KOPT-K1 (cell line): Measurements from ENCODE around the gene ISG20L2.
A peak's percentile ranks its signal among the peaks of the same experiment; 100 is the strongest.

Source experiments
- H3K27ac ChIP-seq: fragments of 200-600 bp; sonication (generic); 2 replicates; pipeline ENCODE4 v1.5.1; 2016; ENCODE audit warnings: antibody characterized with exemption, mild to moderate bottlenecking, low read depth, low read length; ENCODE audit not compliant: poor library complexity, severe bottlenecking
- H3K36me3 ChIP-seq: fragments of 200-600 bp; sonication (generic); 2 replicates; pipeline ENCODE4 v1.5.1; 2017; ENCODE audit warnings: antibody characterized with exemption, mild to moderate bottlenecking, low read length, moderate library complexity; ENCODE audit not compliant: insufficient read depth
- H3K9me3 ChIP-seq: fragments of 200-600 bp; sonication (generic); 2 replicates; pipeline ENCODE4 v1.5.1; 2017; ENCODE audit warnings: antibody characterized with exemption, low read length, mild to moderate bottlenecking; ENCODE audit not compliant: insufficient read depth, poor library complexity, severe bottlenecking

Gene ISG20L2

DNA sequence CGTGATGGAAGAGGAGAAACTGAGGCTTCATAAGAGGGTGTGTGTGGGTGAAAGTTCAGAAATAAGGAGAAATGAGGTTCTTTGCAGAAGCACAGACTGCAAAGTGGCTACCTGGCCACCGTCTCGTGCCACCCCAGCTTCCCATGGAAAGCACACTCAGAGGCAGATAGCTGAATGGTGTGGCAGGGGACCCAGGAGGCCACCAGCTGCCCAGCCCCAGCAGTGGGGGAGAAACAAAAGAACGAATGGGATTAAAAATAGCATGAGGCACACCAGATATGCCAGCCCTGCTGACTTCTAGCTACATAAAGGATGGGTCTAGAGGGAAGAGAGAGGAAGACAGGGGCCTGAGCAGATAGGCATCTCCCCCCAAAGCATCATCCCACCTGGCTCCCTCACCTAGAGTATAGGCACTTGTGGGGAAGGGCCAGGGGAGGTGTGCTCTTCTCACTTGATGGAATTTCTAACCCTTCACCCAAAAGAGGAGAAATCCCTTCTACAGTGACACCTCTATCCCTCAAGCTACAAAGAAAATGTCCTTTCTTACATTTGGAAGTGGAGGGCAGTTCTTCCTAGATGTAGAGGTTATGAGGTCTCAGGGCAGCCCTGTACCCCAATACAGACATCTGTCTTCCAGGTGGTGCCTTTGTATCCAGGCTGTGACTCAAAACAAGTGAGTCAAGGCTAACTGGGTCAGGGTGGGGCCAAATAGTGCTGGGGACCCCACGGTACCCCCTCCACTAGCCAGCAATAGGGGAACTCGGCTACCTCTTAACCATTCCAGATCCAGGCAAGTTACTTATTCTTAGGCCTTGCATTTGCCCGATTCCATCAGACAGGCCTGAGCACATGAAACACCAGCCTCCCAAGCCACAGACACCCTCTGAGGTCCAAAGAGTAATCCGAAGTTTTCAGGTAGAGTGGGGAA is 19.4 kb upstream of the ISG20L2 start:
- Histone ChIP-seq H3K36me3 (peaks cover 32% of the 10 kb centered on the region), H3K9me3 (no peaks in the 10 kb centered on the region)

DNA sequence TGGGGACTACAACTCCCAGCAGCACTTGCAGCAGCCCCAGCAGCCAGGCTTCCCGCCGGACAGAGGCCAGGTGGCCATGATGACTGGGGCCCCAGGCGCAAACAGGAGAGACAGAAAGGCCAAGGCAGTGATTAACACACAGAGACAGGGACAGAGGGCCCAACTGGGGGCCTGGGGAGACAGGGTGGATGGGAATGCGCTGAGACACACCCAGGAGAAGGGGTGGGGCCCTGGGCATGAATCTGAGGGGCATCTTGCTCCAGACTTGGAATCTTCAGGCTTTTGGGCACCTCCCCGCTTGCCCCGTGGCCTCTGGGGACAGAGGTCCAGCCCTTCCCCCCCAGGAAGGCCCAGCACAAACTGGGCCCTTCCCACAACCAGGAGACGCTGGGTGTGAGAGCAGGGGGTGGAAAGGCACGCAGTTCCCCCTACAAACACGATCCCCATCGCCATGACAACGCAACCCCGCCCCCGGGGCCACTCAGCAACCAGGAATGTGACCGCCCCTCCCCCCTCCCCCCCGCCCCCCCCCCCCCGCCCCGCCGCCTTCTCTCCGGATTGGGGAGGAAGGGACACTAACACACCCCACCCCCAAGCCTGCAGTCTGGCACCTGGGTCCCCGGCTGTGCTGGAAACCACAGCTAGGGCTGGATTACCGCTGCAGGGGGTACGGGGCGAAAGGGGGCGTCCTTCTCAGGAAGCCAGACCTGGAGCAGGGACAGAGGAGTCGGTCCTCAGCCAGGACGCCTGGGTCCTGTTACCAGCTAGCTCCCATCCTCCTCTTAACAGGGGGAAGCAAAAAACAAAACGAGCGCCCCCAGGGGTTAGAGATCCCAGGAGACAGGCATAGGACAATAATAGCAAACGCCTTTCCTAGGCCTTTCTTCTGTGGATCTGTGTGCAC is 18.4 kb upstream of the ISG20L2 start:
- Histone ChIP-seq H3K9me3 (no peaks in the 10 kb centered on the region), H3K36me3 (peaks cover 41% of the 10 kb centered on the region), H3K27ac (peak overlapping the region; percentile 98)

More for the DNA sequence above, 19.4 kb upstream of the ISG20L2 start:
- peak overlapping the region; percentile 98 for H3K27ac ChIP-seq

DNA sequence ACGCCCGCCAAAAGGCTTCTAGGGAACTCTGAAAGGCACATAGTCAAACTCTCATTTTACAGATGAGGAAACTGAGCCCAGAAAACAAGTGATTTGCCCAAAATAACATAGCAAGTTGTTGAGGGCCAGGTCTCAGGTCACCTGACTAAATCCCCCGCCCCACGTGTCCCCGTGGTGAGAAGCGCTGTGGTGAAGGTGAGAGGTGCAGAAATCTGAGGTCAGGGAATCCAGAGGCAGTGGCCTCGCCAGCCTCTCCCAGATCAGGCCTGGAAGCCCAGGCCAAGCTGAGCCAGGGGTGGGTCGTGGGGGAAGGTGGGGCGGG is 17.8 kb upstream of the ISG20L2 start:
- peak overlapping the region; percentile 55 for H3K27ac ChIP-seq
- no peaks in the 10 kb centered on the region for H3K9me3 ChIP-seq
- peaks cover 45% of the 10 kb centered on the region for H3K36me3 ChIP-seq

DNA sequence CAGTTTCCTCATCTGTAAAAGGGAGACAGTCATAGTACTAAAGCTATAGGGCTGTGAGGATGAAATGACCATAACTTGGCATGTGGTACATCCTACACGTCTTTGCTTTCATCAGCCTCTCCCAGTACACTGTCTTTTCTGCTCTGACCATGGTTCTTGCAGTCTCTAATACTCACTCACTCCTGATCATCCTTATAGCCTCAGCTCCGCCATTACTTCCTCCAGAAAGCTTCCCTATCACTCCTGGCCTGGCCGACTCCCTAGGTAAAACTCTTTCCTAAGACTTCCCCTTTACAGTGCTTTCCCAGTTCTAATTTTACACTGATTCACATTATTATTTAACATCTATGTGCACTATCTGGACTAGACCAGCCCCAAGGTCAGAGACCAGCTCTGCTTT is 17.3 kb upstream of the ISG20L2 start:
- Histone ChIP-seq H3K27ac (no peak overlapping the region), H3K36me3 (peaks cover 45% of the 10 kb centered on the region)

DNA sequence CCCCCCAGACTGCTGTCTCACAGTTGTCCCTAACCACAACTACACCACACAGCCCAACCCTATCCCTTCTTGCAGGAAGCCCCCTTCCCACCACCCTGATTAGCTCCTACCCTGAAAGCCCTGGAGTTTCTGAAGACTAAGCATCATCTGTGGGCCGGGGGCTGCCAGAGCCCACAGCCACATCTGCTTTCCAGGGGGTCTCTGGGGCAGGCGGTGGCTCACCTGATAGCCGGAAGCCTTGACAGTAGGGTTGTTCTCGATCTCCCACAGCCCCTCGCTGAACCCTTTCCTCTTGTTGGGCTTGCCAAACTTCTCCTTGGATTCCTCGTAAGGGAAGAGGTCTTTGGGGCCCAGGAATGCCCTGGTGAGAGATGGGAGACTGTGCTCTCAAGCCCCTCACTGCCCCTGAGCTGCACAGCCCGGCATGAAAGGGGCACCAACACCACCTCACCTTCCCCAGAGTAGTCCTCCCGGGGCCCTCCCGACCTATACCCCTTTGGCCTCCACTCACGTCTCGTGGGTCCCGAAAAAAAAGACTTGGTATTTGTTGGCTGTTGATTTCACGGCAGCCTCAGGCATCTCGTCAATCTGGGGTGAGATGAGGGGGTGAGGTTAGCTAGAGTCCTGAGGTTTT is 16.3 kb upstream of the ISG20L2 start:
- Histone ChIP-seq H3K36me3 (peaks cover 45% of the 10 kb centered on the region), H3K27ac (peak overlapping the region; percentile 3), H3K9me3 (no peaks in the 10 kb centered on the region)

More for the DNA sequence above, 17.3 kb upstream of the ISG20L2 start:
- H3K9me3 ChIP-seq: no peaks in the 10 kb centered on the region

DNA sequence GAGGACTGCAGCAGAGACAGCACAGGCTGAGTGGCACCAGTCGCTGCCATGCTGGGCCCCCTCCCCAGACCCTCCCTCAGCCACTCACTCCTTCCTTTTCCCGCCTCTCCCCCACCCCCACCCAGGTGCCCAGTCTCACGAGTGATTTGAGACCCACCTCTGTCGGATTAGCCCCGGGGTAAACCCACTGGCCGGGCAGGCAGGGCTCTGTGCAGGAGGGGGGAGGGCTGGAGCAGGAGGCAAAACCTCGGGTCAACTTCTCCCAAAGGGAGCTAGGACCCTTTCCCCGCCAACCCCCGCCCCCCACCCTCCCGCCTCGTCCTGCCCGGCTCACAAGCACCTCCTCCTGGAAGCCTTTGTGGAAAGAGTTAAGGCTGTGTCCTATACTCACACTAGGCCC is 15.8 kb upstream of the ISG20L2 start:
- H3K27ac ChIP-seq: no peak overlapping the region
- no peaks in the 10 kb centered on the region for H3K9me3 ChIP-seq
- H3K36me3 ChIP-seq: peaks cover 45% of the 10 kb centered on the region

DNA sequence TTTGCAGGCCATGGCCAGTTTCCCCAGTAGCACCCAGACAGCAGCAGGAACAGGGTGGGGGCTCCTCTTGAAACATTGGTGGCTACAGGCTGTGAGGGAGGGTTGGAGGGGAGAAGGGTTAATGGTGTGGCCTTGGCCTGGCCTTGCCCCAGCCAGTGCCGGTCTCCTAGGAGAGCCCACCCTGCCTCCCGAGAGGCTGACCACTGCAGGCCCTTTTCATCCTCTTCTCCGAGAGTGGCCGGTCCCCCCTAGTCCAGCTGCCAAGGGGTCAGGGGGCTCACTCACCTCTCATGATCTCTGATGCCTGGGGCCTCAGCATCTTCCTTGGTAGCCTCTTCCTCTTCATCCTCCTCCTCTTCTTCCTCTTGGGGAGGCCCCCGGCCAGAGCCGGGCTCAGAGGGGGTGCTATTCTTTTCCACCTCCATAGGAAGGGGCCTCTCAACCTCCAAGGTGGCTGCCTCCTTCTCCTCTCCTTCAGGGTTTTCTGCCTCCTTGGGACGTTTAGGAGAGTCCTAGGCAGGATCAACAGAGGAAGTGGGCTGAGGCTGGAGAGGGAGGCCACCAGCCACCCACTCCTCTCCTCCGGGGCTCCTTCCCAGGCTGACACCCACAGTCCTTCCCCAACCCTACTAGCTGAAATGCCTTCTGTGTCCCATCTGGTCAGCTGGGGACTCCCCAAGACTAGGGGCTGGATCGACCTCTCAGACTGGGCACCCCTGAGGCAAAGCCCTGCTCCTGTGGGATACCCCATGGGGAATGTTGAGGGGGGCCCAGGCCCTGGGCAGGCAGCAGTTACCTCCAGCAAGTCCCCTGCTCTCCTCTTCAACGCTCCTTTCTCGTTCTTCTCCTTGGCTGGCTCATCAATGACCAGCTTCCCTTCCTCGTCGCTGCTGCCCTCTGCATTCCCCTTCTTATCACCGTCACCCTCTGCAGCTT is 15.1 kb upstream of the ISG20L2 start:
- H3K9me3 ChIP-seq: no peaks in the 10 kb centered on the region
- H3K27ac ChIP-seq: no peak overlapping the region
- H3K36me3 ChIP-seq: peaks cover 47% of the 10 kb centered on the region

DNA sequence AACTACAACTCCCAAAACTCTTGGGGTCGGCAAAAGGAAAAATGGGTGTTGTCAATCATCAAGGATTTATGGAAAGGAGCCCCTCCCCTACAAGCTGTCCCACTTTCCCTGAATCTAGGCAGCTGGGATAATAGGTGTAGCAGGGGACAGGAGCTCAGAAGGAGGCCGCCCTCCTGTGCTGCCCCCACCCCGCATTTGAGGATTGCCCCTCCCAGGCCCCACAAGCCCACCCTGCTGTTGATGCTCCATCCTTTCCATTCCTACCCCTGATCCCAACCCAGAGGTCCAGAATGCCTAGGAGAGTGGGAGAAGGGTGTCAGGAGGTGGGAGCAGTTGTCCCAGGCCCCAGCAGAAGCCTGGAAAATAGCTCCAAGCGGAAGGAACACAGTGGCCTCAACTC is 14.2 kb upstream of the ISG20L2 start:
- Histone ChIP-seq H3K36me3 (peaks cover 55% of the 10 kb centered on the region), H3K27ac (no peak overlapping the region)

DNA sequence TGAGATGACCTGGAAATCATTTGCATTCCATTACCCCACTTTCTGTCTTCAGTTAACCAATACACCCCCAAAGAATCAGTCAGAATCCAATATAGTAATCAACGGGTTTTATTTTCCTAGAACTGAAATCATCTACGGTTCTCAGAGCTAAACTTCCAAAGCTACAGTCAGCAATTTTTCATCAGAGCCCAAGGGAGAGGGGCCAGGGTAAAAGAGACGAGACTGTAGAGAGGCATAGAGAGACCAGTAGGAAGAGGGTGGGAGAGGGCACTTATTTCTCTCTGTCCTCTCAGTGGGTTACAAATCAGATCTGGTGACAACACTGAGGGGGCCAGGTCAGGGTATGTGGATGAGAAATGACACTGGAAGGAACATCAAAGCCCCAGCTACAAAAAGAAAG is 13.5 kb upstream of the ISG20L2 start:
- H3K27ac ChIP-seq: peak overlapping the region; percentile 84
- peaks cover 63% of the 10 kb centered on the region for H3K36me3 ChIP-seq

More for the DNA sequence above, 14.2 kb upstream of the ISG20L2 start:
- H3K9me3 ChIP-seq: no peaks in the 10 kb centered on the region

DNA sequence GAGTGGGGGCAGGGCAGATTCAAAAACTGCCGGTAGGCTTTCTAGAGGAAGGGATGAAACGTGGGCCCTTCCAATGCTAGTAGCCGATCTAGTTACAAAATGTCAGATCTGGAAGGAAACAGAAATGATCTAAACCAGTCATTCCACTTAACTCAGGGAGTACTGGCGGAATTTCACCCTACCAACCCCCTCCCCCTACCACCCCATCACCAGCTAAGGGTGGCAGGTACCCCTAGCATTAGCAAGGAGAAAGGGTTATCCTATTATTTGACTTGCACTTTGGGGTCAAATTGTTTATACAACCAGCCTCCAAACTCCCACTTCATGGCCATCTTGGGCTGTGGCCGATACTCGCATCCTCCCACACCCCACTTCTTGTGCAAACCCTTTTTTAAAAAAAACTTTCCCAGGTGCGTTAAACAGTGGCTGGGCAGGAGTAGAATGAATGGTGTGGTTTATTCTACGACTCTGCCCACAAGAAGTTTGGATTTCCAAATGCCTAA is 13.0 kb upstream of the ISG20L2 start:
- Histone ChIP-seq H3K9me3 (no peaks in the 10 kb centered on the region), H3K36me3 (peaks cover 66% of the 10 kb centered on the region), H3K27ac (peak overlapping the region; percentile 84)

More for the DNA sequence above, 13.5 kb upstream of the ISG20L2 start:
- H3K9me3 ChIP-seq: no peaks in the 10 kb centered on the region

DNA sequence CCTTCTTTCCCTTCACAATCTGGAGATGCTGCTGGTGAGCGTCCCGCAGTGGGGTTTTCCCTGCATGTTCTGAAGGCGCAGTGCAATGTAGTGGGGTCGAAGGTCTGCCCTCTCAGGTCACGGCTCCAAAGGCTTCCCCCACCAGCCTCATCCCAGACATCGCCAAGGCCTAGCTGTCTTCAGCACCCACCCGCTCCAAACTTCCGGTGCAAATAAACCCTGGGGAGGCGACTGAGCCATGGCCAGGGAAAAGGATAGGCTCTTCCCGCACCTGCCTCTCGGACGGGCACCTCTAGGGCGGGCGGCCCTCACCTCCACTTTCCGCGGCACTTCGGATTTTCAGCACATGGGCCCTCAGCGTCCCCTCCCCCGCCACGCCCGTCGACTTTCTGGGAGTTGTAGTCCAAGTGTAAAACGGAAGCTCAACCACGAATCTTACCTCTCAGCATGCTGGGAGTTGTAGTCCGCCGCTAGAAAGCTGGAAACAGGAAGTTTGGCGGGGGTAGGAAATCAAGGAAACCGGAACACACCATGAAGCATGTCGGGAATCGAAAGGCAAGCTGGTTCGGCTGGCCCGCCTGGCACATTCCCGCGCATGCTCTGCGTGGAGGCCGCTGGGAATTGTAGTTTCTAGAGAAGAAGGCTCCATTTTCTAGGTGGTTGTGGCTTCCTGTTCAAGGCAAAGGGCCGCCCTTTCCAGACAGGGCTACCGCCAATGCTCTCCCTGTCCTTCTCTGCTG is 12.3 kb upstream of the ISG20L2 start, which contains the start of gene MRPL24:
Gene MRPL24 (minus strand): TSS at position 348 of the 740 bp plus-strand sequence. CDS start 2,384 bp downstream, outside the sequence.
- Histone ChIP-seq H3K9me3 (no peaks in the 10 kb centered on the region), H3K27ac (peak within 1 kb of the TSS; percentile 84), H3K36me3 (peaks cover 63% of the 10 kb centered on the region)

DNA sequence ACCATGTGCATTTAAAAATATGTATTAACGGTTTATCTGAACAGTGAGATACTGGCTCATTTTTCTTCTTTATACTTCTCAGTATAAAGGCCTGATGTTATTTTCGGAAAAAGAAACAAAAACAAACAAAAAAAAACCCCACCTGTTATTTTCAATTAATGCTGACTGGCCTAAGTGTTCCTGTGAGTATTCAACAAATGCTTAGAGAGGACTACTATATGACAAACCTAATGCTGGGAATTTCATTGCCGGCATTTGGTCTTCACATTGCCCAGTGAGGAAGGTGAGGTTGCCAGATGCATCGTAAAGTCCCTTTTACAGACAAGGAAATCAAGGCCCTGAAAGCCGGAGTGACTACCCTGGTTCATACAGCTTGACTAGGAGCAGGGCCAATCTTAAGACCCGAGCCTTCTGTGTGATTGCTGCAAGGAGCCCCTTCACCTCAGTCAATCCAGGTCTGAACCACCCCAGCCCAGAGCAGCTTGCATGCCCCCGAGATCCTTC is 11.7 kb upstream of the ISG20L2 start:
- H3K36me3 ChIP-seq: peaks cover 62% of the 10 kb centered on the region
- H3K9me3 ChIP-seq: no peaks in the 10 kb centered on the region
- H3K27ac ChIP-seq: peak overlapping the region; percentile 84

DNA sequence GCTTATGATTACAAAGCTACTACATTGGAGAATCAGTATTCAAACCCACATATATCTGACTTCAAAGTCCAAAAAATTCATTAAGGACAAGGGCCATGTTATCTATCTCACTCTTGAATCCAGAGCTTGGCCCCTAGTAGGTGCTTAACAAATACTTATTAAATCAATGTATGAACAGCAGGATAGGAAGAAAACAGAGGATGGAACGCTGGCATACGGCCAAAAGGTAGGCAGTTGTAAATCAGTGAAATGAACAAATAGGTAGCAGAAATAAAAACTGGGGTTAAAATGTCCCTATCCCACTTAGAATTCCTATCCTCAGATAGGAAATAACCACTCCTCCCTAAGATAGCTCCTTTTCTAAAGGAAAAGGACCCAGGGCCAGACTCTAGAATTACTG is 10.3 kb upstream of the ISG20L2 start:
- peaks cover 53% of the 10 kb centered on the region for H3K36me3 ChIP-seq
- H3K9me3 ChIP-seq: no peaks in the 10 kb centered on the region
- H3K27ac ChIP-seq: no peak overlapping the region
